HepG2 (cell line): Measurements from ENCODE around the gene HMG20B. TPM values are rescaled to one million over a fixed set of nuclear protein-coding genes. Genes with fewer than 3 reads are reported as not detected.
A peak's percentile ranks its signal among the peaks of the same experiment; 100 is the strongest.

Source experiments
- GABPA ChIP-seq, 2 experiments: IDR thresholded peaks; 2 replicates each; pipeline ENCODE4 v1.6.1; 2011 to 2016; ENCODE audit warnings: low read depth in 2 of 2, low read length in 1 of 2, missing biosample characterization in 1 of 2, missing genetic modification characterization in 1 of 2
- GLMP ChIP-seq: sonication (generic); formaldehyde crosslinking; IDR thresholded peaks from 2 replicates; pipeline ENCODE4 v1.9.0; 2021; ENCODE audit warnings: missing genetic modification reagents, mild to moderate bottlenecking, borderline replicate concordance
- HMG20B ChIP-seq: conservative IDR thresholded peaks from 2 replicates; pipeline ENCODE4 v1.6.1; 2016; ENCODE audit warnings: missing genetic modification reagents, missing compliant biosample characterization
- NFKB2 ChIP-seq: sonication (generic); formaldehyde crosslinking; IDR thresholded peaks from 2 replicates; pipeline ENCODE4 v1.4.0; 2020; ENCODE audit warnings: missing genetic modification reagents, borderline replicate concordance
- PITX1 ChIP-seq: sonication (generic); formaldehyde crosslinking; IDR thresholded peaks from 2 replicates; pipeline ENCODE4 v1.5.1; 2020; ENCODE audit warnings: mild to moderate bottlenecking, missing genetic modification reagents
- RERE ChIP-seq: IDR thresholded peaks from 2 replicates; pipeline ENCODE4 v1.6.1; 2016; ENCODE audit warnings: low read depth, missing genetic modification reagents, missing compliant biosample characterization
- TEF ChIP-seq: sonication (generic); formaldehyde crosslinking; IDR thresholded peaks from 2 replicates; pipeline ENCODE4 v1.5.0; 2020; ENCODE audit warnings: missing genetic modification reagents
- ZNF101 ChIP-seq: sonication (generic); formaldehyde crosslinking; IDR thresholded peaks from 2 replicates; pipeline ENCODE4 v1.4.0; 2020; ENCODE audit warnings: mild to moderate bottlenecking, low read depth, missing genetic modification reagents, borderline replicate concordance
- ZNF124 ChIP-seq: sonication (generic); formaldehyde crosslinking; IDR thresholded peaks from 2 replicates; pipeline ENCODE4 v1.4.0; 2020; ENCODE audit warnings: missing genetic modification reagents
- ZNF558 ChIP-seq: sonication (generic); formaldehyde crosslinking; IDR thresholded peaks from 2 replicates; pipeline ENCODE4 v1.9.0; 2022; ENCODE audit warnings: mild to moderate bottlenecking, missing genetic modification reagents, borderline replicate concordance
- ZNF616 ChIP-seq: sonication (generic); formaldehyde crosslinking; IDR thresholded peaks from 2 replicates; pipeline ENCODE4 v1.5.0; 2020; ENCODE audit warnings: low read depth, mild to moderate bottlenecking, missing genetic modification reagents
- ZNF776 ChIP-seq: sonication (generic); formaldehyde crosslinking; IDR thresholded peaks from 2 replicates; pipeline ENCODE4 v1.4.0; 2020; ENCODE audit warnings: mild to moderate bottlenecking, missing genetic modification reagents
- ZUFSP ChIP-seq: sonication (generic); formaldehyde crosslinking; IDR thresholded peaks from 2 replicates; pipeline ENCODE4 v1.9.0; 2021; ENCODE audit warnings: missing genetic modification reagents, mild to moderate bottlenecking, borderline replicate concordance
- polyA plus RNA-seq, 8 experiments: library from polyadenylated mRNA; depleted of rRNA in 3 of 8; stranded (reverse) in 7 of 8; unstranded in 1 of 8; fragments of >200 nt; fragmentation: Illumina TruSeq in 4 of 8; extraction: Trizol in 4 of 8; gene quantifications; 2 replicates each; pipeline versions ENCODE4 v1.2.1 to v1.2.3, GENCODE V29; 2011 to 2016; ENCODE audit warnings: low read depth in 4 of 8, missing spikeins in 1 of 8, mixed read lengths in 1 of 8; ENCODE audit not compliant: insufficient read depth in 1 of 8
- total RNA-seq, 5 experiments: library from RNA; depleted of rRNA; stranded (reverse); fragments of >200 nt; fragmentation: Illumina TruSeq; extraction: Trizol; gene quantifications; 2 replicates each; pipeline ENCODE4 v1.2.3, GENCODE V29; 2016; ENCODE audit warnings: low read depth in 1 of 5
- TF ChIP-seq, protein P1 (sequence below): sonication (generic); formaldehyde crosslinking; IDR thresholded peaks from 2 replicates; pipeline ENCODE4 v1.5.0; 2020; ENCODE audit warnings: mild to moderate bottlenecking, missing genetic modification reagents
- TF ChIP-seq, protein P2 (sequence below): sonication (generic); formaldehyde crosslinking; IDR thresholded peaks from 2 replicates; pipeline ENCODE4 v1.4.0; 2020; ENCODE audit warnings: missing genetic modification reagents

Gene HMG20B
- total and polyA plus RNA-seq, 2 of the 13 experiments (the other 11 are each of a cell fraction or from before 2014, with no cell fraction given): 23.9 to 29.2 TPM

DNA sequence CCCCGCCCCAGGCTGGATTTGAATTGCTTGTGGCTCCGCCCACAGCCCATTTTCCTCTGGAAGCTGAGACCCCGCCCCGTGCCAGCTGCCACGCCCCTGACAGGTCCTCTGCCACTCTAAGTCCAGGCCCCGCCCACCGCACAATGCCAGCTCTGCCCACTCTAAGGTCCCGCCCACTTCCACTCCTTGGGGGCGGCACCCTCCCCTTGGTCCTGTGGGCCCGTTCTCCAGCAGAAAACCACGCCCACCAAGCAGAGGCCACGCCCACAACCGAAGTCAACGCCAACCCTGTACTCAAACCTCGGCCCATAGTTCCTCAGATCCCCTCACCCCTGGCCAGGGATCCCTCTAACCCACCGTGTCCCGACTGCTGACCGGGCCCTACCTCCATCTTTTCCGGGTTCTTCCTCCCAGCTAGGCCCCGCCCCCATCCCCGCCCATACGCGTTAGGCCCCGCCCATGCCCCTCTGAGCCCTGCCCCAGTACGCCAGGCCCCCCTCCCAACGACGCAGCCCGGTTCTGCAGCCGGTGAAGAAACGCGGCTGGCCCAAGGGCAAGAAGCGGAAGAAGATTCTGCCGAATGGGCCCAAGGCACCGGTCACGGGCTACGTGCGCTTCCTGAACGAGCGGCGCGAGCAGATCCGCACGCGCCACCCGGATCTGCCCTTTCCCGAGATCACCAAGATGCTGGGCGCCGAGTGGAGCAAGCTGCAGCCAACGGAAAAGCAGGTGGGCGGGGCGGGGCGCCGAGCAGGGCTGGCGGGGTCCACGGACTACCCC is 1.3 kb downstream of the HMG20B start (continued):
- TF ChIP-seq NFKB2 (CRISPR knock-in tag) (no peak), GLMP (CRISPR knock-in tag) (no peak), RERE (no peak), ZNF616 (CRISPR knock-in tag) (no peak), PITX1 (CRISPR knock-in tag) (no peak), ZNF776 (CRISPR knock-in tag) (no peak), HMG20B (no peak), ZNF124 (CRISPR knock-in tag) (no peak), GABPA (IDR thresholded peaks at IDR 0.05; ENCODE audit: low read depth, low read length) (no peak), GABPA (CRISPR knock-in tag; IDR thresholded peaks at IDR 0.05; ENCODE audit: low read depth) (no peak), TEF (CRISPR knock-in tag) (no peak), ZNF101 (CRISPR knock-in tag) (no peak), ZNF558 (CRISPR knock-in tag) (no peak), ZUFSP (CRISPR knock-in tag) (no peak)
- TF ChIP-seq, protein P1, sequence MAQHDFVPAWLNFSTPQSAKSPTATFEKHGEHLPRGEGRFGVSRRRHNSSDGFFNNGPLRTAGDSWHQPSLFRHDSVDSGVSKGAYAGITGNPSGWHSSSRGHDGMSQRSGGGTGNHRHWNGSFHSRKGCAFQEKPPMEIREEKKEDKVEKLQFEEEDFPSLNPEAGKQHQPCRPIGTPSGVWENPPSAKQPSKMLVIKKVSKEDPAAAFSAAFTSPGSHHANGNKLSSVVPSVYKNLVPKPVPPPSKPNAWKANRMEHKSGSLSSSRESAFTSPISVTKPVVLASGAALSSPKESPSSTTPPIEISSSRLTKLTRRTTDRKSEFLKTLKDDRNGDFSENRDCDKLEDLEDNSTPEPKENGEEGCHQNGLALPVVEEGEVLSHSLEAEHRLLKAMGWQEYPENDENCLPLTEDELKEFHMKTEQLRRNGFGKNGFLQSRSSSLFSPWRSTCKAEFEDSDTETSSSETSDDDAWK (CRISPR knock-in tag): no peak
- TF ChIP-seq, protein P2, sequence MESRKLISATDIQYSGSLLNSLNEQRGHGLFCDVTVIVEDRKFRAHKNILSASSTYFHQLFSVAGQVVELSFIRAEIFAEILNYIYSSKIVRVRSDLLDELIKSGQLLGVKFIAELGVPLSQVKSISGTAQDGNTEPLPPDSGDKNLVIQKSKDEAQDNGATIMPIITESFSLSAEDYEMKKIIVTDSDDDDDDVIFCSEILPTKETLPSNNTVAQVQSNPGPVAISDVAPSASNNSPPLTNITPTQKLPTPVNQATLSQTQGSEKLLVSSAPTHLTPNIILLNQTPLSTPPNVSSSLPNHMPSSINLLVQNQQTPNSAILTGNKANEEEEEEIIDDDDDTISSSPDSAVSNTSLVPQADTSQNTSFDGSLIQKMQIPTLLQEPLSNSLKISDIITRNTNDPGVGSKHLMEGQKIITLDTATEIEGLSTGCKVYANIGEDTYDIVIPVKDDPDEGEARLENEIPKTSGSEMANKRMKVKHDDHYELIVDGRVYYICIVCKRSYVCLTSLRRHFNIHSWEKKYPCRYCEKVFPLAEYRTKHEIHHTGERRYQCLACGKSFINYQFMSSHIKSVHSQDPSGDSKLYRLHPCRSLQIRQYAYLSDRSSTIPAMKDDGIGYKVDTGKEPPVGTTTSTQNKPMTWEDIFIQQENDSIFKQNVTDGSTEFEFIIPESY (CRISPR knock-in tag): peak; percentile 42; the same call in 1 of the 2 replicates
